ENCODE data around the gene NTSR2.

DNA sequence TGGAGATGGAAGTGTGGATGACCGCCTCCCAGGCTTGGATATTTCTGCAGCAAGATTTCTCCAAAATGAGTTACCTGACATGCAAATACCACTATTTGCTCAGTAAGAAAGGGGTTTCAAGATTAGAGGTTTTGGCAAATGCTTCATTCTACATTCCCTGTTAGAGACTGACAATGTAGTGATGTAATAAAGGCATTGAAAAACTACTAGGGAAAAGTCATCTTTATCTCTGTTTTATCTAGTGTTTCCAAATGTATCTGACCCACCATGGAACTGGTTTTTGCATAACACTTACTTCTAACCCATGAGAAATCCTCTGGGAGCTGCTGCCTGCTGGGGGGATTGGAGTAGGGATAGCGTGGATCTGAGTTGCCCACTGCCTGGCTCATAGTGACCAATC is 33.0 kb upstream of the NTSR2 start:
- TF ChIP-seq, protein P1, sequence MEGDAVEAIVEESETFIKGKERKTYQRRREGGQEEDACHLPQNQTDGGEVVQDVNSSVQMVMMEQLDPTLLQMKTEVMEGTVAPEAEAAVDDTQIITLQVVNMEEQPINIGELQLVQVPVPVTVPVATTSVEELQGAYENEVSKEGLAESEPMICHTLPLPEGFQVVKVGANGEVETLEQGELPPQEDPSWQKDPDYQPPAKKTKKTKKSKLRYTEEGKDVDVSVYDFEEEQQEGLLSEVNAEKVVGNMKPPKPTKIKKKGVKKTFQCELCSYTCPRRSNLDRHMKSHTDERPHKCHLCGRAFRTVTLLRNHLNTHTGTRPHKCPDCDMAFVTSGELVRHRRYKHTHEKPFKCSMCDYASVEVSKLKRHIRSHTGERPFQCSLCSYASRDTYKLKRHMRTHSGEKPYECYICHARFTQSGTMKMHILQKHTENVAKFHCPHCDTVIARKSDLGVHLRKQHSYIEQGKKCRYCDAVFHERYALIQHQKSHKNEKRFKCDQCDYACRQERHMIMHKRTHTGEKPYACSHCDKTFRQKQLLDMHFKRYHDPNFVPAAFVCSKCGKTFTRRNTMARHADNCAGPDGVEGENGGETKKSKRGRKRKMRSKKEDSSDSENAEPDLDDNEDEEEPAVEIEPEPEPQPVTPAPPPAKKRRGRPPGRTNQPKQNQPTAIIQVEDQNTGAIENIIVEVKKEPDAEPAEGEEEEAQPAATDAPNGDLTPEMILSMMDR (IDR thresholded peaks at IDR 0.05; ENCODE audit: insufficient read depth, low read depth, low read length), result no peak
- TF ChIP-seq EZH2 (IDR thresholded peaks at IDR 0.05; ENCODE audit: insufficient read depth, low read length), result no peak
